Endothelial cell of umbilical vein (primary cell): ENCODE results near the gene PRKAG2. TPM values are rescaled to one million over a fixed set of nuclear protein-coding genes. Genes with fewer than 3 reads are reported as not detected.

Experiments
- BruUV-seq: library from RNA; stranded (reverse); fragments of 400-500 nt; replicated peaks from 2 replicates; lab custom pipeline; 2021; lab: Mats Ljungman, UMichigan
- CTCF ChIA-PET: fragments of 300-600, 350-600 bp; sonication (Branson Sonifier 250); formaldehyde crosslinking; loops from one replicate; lab custom pipeline; 2021; ENCODE audit warnings: antibody characterized with exemption, inconsistent platforms; lab: Charles Lee
- POLR2A ChIA-PET: fragments of 300-600, 350-600 bp; sonication (Branson Sonifier 250); formaldehyde crosslinking; loops from one replicate; lab custom pipeline; 2021; ENCODE audit warnings: antibody characterized with exemption, inconsistent platforms; lab: Charles Lee
- DNase-seq: peaks from one replicate; pipeline ENCODE4 v3.0.0-alpha.2; 2011; ENCODE audit warnings: low read depth, low spot score
- FAIRE-seq: peaks from 2 replicates; lab custom pipeline; 2011; peaks lifted over from hg19 to GRCh38; lab: Jason Lieb, UNC
- H2AFZ ChIP-seq: 2 replicates; pipeline ENCODE4 v1.6.0; 2012; ENCODE audit warnings: low read depth, low read length, control low read depth, inconsistent platforms
- H3K27ac ChIP-seq: 2 replicates; pipeline ENCODE4 v1.5.1; 2011; ENCODE audit warnings: low read depth, mild to moderate bottlenecking, control low read depth, low read length, moderate library complexity; ENCODE audit not compliant: insufficient read depth
- H3K27me3 ChIP-seq, 2 experiments: 2 replicates each; pipeline versions ENCODE4 v1.6.0 to v1.6.1; 2011; ENCODE audit warnings: low read length in 2 of 2, mixed read lengths in 1 of 2; ENCODE audit not compliant: control insufficient read depth in 2 of 2, insufficient read depth in 2 of 2
- H3K36me3 ChIP-seq, 2 experiments: 2 replicates in 1 of 2; 3 replicates in 1 of 2; pipeline ENCODE4 v1.5.1; 2011; ENCODE audit warnings: low read length in 2 of 2, mild to moderate bottlenecking in 1 of 2, moderate library complexity in 1 of 2; ENCODE audit not compliant: control insufficient read depth in 2 of 2, insufficient read depth in 2 of 2; ENCODE audit errors: extremely low read depth in 1 of 2
- H3K4me1 ChIP-seq: 3 replicates; pipeline ENCODE4 v1.5.1; 2011; ENCODE audit warnings: mild to moderate bottlenecking, low read length; ENCODE audit not compliant: control insufficient read depth, insufficient read depth; ENCODE audit errors: extremely low read depth
- H3K4me2 ChIP-seq: 2 replicates; pipeline ENCODE4 v1.6.1; 2011; ENCODE audit warnings: low read length, control low read depth, mixed read lengths; ENCODE audit not compliant: insufficient read depth
- H3K4me3 ChIP-seq, 3 experiments: fragments of 200-600 bp in 1 of 3; sonication (generic), shearing (Covaris generic) in 1 of 3; replicated peaks in 1 of 3; 2 replicates each; pipeline ENCODE4 v1.5.1; 2011 to 2016; ENCODE audit warnings: control low read depth in 3 of 3, low read length in 3 of 3, mild to moderate bottlenecking in 2 of 3, inconsistent platforms in 1 of 3, low read depth in 1 of 3, moderate library complexity in 1 of 3; ENCODE audit not compliant: insufficient read depth in 1 of 3
- H3K79me2 ChIP-seq: 2 replicates; pipeline ENCODE4 v1.6.0; 2012; ENCODE audit warnings: low read length, inconsistent platforms; ENCODE audit not compliant: control insufficient read depth, insufficient read depth
- H3K9ac ChIP-seq: replicated peaks from 2 replicates; pipeline ENCODE3; 2011; ENCODE audit warnings: low read length, control low read depth; ENCODE audit not compliant: insufficient read depth; ENCODE audit errors: extremely low read depth
- H3K9me1 ChIP-seq: replicated peaks from 3 replicates; pipeline ENCODE4 v1.6.0; 2011; ENCODE audit warnings: mild to moderate bottlenecking, low read length; ENCODE audit not compliant: control insufficient read depth, insufficient read depth; ENCODE audit errors: extremely low read depth
- H3K9me3 ChIP-seq: replicated peaks from 2 replicates; pipeline ENCODE4 v1.5.1; 2012; ENCODE audit warnings: low read length, inconsistent platforms; ENCODE audit not compliant: control insufficient read depth, insufficient read depth
- H4K20me1 ChIP-seq: replicated peaks from 2 replicates; pipeline ENCODE3; 2011; ENCODE audit warnings: mild to moderate bottlenecking, low read length; ENCODE audit not compliant: control insufficient read depth, insufficient read depth; ENCODE audit errors: extremely low read depth
- CTCF ChIP-seq, 2 donors: IDR thresholded peaks; 1 replicate in 1 of 2; 2 replicates in 1 of 2; pipeline ENCODE4 v1.5.1; 2011; ENCODE audit warnings: low read length in 2 of 2, mild to moderate bottlenecking in 2 of 2, moderate library complexity in 2 of 2, control low read depth in 1 of 2, inconsistent platforms in 1 of 2, low read depth in 1 of 2; ENCODE audit not compliant: insufficient read depth in 1 of 2; ENCODE audit errors: extremely low read depth in 1 of 2
- EZH2 ChIP-seq: IDR thresholded peaks from 2 replicates; pipeline ENCODE4 v1.6.1; 2012; ENCODE audit warnings: borderline replicate concordance, low read depth, mild to moderate bottlenecking, moderate library complexity, low read length, inconsistent platforms; ENCODE audit not compliant: severe bottlenecking
- FOS ChIP-seq: IDR thresholded peaks from 2 replicates; pipeline ENCODE4 v1.6.1; 2011; ENCODE audit warnings: mild to moderate bottlenecking, low read length, moderate library complexity, borderline replicate concordance; ENCODE audit not compliant: insufficient read depth
- GATA2 ChIP-seq: IDR thresholded peaks from 2 replicates; pipeline ENCODE4 v1.7.0; 2011; ENCODE audit warnings: low read depth, mild to moderate bottlenecking, moderate library complexity, mixed read lengths, low read length; ENCODE audit not compliant: insufficient read length, insufficient read depth
- JUN ChIP-seq: IDR thresholded peaks from 2 replicates; pipeline ENCODE4 v1.6.1; 2011; ENCODE audit warnings: borderline replicate concordance, low read depth; ENCODE audit not compliant: insufficient read length, insufficient read depth
- MAX ChIP-seq: IDR thresholded peaks from 2 replicates; pipeline ENCODE4 v1.6.1; 2011; ENCODE audit not compliant: insufficient read depth, insufficient read length
- POLR2A ChIP-seq: IDR thresholded peaks from 2 replicates; pipeline ENCODE4 v1.6.1; 2012; ENCODE audit warnings: low read depth, mild to moderate bottlenecking, control low read depth, low read length
- POLR2AphosphoS5 ChIP-seq: IDR thresholded peaks from 2 replicates; pipeline ENCODE4 v1.6.1; 2012; ENCODE audit warnings: low read depth, mild to moderate bottlenecking, control low read depth, low read length, moderate library complexity; ENCODE audit not compliant: insufficient read depth
- dilution Hi-C: fragments of 300-500 bp; cut with MboI; formaldehyde crosslinking; loops from one replicate; pipeline ENCODE4 v1.15.0; 2019; ENCODE audit warnings: low sequenced_read_pairs; ENCODE audit not compliant: extremely low pct_ligation_motif_present
- intact Hi-C: fragments of 100-400 bp; cut with micrococcal nuclease; formaldehyde crosslinking; loops from one replicate; pipeline ENCODE4 v1.10.0; 2022
- polyA plus RNA-seq, 4 experiments: library from polyadenylated mRNA; depleted of rRNA in 3 of 4; stranded (reverse) in 3 of 4; unstranded in 1 of 4; fragments of >200 nt; gene quantifications; 2 replicates each; pipeline versions ENCODE4 v1.2.1 to v1.2.3, GENCODE V29; 2011 to 2012; ENCODE audit warnings: missing spikeins in 1 of 4
- total RNA-seq: library from RNA; stranded (reverse); gene quantifications from 2 replicates; pipeline ENCODE4 v1.2.3, GENCODE V29; 2021

The PRKAG2 gene
- total and polyA plus RNA-seq, 2 donors (not counting 3 experiments of a cell fraction or from before 2014, with no cell fraction given) = 19.3 to 51.5 TPM

- Histone ChIP-seq H2AFZ (no peak overlapping the region), H3K9ac (no peak overlapping the region), H3K4me2 (no peak overlapping the region), H3K4me3 (no peak overlapping the region), H4K20me1 (no peaks in the 10 kb centered on the region), H3K36me3 (no peaks in the 10 kb centered on the region), H3K9me1 (no peaks in the 10 kb centered on the region), H3K27ac (no peak overlapping the region), H3K27me3 (no peaks in the 10 kb centered on the region), H3K79me2 (no peaks in the 10 kb centered on the region), H3K9me3 (no peaks in the 10 kb centered on the region), H3K4me1 (no peaks in the 10 kb centered on the region)
- FAIRE-seq (no peak), DNase-seq (no peak)
- intact Hi-C loops = no loop called here
- CTCF ChIA-PET = no interaction called here
- POLR2A ChIA-PET = no interaction called here
- no peak for TF ChIP-seq JUN
- TF ChIP-seq CTCF (IDR thresholded peaks at IDR 0.05; ENCODE audit: extremely low read depth in 1 of 2, insufficient read depth in 1 of 2, low read depth in 1 of 2, low read length in 2 of 2) = no peak
- no peak for TF ChIP-seq POLR2A
- TF ChIP-seq EZH2 = no peak
- no peak for TF ChIP-seq GATA2
- TF ChIP-seq POLR2AphosphoS5 = no peak
- TF ChIP-seq MAX = no peak
- no peak for TF ChIP-seq FOS
- BruUV-seq = no TSS peak
- dilution Hi-C loops = no loop called here
Measured at GRCh38 chr7:151851782-151852181, 25.1 kb downstream of the PRKAG2 start.
